Measurements from ENCODE around the gene GLB1L.

Gene GLB1L

GRCh38 chr2:219252900-219253752 is 7.9 kb upstream of the GLB1L start, which contains the start of gene TUBA4B:
TUBA4B (plus strand) TSS chr2:219253243; CDS start chr2:219253408, 165 bp downstream.
- DNase-seq (ENCODE audit: low read depth) = no peak

DNA sequence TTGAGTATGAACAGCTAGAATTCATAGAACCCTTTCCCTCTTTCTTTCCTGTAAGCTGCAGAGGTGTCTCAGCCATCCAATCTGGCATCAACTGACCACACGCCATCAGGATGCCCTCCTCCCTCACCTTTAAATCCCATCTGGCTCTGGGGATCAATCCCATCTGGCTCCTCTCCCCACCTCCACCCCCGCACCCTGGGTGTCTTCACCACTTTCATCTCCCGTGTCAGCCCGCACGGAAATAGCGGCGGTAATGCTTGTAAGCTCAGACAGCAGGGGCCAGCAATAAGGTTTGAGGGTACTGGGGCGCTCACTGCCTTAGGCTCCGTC is 7.3 kb upstream of the GLB1L start:
- DNase-seq (ENCODE audit: low read depth) = no peak

DNA sequence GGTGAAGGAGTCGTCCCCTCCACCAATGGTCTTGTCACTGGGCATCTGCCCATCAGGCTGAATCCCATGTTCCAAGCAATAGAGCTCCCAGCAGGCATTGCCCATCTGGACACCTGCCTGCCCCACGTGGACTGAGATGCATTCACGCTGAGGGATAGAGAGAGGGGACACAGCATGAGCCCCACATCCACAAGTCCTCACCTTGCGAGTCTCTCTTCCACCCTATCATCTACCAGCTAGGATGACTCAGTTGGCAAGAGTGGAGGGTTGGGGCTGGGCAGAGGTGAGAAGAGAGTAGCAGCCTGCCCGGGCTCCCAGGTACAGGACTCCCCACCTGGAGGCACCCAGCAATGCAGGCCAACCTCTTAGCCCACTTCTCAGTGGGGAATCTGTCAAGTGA is 6.8 kb upstream of the GLB1L start:
- DNase-seq (ENCODE audit: low read depth) = no peak

GRCh38 chr2:219251656-219252055 is 6.4 kb upstream of the GLB1L start:
- no peak for DNase-seq (ENCODE audit: low read depth)

DNA sequence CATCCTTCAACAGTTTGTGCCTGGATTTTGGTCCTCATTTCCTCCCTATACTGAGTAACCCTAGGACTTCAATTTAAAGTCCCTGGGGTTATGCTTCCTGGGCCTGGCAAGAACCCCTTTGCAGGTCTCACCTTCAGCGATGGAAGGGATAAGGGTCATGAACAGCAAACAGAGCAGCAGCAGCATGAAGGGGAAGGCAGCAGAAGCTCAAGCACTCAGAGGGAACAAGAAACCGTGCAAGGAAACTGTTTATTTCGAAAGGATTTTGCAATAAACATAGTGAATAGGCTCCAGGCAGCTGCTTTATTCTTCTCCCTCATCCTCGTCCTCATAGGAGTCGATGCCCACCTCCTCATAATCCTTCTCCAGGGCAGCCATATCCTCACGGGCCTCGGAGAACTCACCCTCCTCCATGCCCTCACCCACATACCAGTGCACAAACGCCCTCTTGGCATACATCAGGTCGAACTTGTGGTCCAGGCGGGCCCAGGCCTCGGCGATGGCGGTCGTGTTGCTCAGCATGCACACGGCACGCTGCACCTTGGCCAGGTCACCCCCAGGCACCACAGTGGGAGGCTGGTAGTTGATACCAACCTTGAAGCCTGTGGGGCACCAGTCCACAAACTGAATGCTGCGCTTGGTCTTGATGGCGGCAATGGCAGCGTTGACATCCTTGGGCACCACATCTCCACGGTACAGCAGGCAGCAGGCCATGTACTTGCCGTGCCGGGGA is 5.0 kb upstream of the GLB1L start:
- no peak for DNase-seq (ENCODE audit: low read depth)

DNA sequence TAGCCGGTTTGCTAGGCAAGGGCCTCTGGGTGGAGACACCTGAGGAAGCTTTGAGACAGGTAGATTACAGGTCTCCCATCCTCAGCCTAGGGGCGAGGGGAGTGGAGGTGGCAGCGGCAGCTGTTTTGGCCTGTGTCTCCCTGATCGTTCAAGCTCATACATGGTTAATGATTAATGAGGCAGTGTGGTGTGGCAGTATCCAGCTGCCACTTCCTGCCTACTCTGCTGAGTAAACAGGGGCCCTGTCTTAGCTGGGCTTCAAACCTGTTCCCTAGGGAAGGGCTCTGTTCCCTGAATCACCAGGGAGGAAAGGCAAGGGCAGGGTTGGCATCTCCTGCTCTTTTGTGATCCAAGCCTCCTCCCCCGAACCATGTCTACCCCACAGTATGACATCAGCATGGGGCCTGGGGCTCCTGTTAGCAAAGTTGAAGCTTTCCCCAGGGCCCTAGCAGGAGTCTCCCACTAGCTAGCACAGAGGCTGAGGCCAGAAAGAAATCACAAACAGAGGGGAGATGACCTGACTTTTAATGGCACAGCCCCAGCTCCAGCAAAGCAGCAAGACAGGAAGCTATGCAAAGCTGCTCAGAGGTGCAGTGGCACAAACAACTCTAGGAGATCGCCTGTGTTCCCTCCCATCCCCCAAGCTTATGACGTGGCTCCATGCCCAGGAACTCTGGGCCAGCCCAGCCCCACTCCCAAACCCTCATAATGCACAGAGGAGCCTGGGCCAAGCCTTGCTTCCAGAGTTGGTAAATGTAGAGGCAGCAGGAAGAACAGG is 4.1 kb upstream of the GLB1L start:
- peak; percentile 82 for DNase-seq (ENCODE audit: low read depth)

DNA sequence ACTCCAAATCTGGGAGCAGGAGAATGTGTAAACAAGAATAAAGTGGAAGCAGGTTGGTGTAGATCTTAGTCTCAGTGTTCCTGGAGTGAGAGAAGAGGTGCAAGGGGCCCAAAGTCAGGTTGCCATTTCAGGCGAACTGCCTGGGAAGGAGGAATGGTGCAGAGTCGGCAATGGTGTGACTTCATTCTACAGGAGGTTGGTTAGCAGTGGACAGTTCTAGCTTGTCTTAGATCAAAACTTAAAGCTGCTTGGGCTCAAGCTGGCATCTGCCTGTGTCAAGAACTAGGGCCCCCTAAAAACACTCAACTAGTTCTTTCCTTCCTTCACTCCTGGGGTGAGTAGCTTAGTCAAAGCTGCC is 3.6 kb upstream of the GLB1L start:
- DNase-seq (ENCODE audit: low read depth) = no peak

DNA sequence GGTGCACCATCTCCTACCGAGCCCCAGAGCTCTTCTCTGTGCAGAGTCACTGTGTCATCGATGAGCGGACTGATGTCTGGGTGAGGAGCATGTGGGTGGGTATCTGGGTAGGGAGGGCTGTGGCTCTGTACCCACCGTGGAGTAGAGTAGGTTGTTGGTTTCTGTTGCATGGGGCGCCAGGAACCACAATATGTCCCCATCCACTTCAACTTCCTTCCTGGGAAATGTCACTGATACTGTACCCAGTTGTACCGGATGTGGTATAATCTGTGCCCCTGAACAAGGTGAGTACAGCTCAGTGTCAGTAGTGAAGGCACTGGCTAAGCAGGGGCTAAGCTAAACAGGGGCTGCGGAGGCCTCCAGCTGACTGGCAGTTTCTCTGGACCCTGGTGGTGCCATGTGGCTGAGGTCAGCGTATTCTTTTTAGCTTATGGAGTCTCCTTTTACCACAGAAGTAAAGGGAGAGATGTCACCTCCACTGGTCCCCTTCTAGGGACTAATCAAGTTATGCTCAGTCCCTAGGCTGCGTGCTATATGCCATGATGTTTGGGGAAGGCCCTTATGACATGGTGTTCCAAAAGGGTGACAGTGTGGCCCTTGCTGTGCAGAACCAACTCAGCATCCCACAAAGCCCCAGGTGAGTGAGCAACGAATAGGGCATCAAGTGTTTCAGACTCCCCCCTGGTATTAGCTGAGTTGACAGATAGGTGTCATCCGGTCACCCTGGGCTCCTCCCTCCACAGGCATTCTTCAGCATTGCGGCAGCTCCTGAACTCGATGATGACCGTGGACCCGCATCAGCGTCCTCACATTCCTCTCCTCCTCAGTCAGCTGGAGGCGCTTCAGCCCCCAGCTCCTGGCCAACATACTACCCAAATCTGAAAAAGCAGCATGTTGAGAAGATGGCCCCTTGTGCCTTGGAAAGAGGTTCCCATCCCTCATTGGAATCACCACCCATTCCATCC is 2.7 kb upstream of the GLB1L start:
- DNase-seq (ENCODE audit: low read depth) = no peak

- DNase-seq (ENCODE audit: low read depth) = no peak
These were observed 1.3 kb upstream of the GLB1L start for GRCh38 chr2:219246559-219246958.

- no peak for DNase-seq (ENCODE audit: low read depth)
These were observed 621 bp upstream of the GLB1L start for GRCh38 chr2:219245899-219246230.

- no peak for DNase-seq (ENCODE audit: low read depth)
These were observed 476 bp downstream of the GLB1L start for GRCh38 chr2:219244789-219245147.

DNA sequence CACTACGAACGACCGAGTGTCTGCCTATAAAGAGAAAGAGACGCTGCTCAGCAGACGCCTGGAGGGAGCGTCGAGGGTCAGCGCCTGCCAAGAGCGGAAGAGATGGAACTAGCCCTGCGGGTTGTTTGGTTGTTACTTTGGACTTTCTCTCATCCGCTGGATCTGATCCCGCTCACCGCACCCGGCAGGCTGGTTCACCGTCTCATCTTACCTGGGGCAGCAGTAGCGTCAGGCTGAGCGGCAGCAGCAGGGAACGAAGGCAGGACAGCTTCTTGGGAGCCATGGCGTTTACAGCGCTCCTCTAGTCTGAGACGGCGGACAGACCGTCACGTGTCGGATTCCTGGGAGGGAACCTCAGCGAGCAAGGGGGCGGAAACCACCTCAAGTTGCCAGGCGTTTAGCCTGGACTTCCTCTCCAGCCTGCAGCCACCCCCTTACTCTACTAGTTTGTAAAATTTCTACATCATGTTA is 1.9 kb downstream of the GLB1L start:
- DNase-seq (ENCODE audit: low read depth) = no peak

DNA sequence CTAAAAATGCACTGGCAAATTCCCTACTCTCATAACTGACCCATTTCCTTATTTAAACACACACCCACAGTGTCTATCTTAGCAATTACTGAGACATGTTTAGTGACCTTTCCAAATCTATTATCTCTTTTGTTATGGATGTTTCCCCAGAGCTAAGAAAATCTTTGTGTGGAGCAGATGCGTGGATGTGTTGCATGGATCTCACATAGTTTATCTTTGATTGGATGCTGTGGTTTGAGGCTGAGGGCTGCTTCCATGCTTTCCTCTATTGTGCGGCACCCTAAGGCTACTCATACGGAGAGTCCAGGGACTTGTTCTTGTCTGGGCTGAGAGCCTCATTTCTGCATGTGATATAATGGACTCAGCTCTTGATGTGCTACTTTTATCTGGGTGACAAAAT is 10.9 kb downstream of the GLB1L start:
- DNase-seq (ENCODE audit: low read depth) = no peak

DNA sequence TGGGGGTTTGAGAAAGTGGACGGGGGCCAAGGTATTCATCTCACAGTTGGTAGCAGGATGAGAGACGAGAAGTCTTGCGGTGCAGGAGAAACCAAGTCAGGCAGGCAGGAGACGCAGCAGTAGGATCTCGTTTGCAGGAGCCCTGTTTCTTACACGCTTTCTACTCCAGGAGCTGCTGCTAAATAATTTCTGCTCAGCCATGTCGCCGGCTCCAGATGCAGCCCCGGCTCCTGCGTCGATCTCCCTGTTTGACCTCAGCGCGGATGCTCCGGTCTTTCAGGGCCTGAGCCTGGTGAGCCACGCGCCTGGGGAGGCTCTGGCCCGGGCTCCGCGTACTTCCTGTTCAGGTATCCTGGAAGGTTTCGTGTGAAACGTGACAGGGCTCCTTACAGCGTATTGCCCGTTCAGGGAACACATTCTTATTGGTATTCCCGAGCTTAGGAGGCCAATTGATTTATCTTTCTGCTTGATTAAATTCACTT is 15.1 kb downstream of the GLB1L start:
- no peak for DNase-seq (ENCODE audit: low read depth)

DNA sequence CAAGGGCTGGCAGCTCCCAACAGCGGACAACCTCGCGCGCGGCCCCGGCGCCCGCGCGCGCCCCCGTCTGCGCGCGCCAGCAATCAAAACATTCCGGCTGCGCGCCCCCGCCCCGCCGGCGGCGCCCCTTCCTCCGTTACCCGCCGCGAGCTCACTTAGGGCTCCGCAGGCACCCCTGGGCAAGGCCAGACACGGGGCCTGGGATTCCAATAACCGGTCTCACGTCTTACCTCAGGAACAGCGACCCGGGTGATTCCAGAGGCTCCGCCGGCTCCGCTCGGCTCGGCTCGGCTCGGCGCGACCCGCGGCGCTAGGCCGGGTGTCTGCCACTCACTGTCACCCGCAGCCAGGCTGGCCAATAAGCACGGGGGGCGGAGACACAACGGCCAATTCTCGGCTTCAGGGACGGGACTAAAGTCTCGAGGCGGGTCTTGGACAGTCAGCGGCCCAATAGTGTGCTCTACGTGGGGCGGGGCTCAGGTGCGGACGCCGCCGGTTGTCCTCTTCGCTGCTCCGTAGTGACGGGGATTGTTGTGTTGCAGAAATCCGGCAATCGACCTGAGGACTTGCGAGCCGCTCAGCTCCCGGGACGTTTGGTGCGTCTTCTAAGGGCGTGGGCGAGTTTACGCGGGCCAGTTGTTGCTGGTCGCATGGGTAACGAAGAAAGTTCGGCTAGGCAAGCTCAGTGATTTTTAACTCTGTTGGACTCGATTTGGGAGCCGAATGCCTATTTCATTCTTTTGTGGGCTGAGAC is 15.8 kb downstream of the GLB1L start, which contains the start of the genes ANKZF1 and ATG9A:
Gene ANKZF1, plus strand, starts transcription at position 502 of the 754 bp plus-strand sequence. CDS start 452 bp downstream, outside the sequence.
Gene ATG9A, minus strand, starts transcription at position 332 of the 754 bp plus-strand sequence. CDS start 1,612 bp downstream, outside the sequence.
- DNase-seq (ENCODE audit: low read depth) = peak; percentile 98

DNA sequence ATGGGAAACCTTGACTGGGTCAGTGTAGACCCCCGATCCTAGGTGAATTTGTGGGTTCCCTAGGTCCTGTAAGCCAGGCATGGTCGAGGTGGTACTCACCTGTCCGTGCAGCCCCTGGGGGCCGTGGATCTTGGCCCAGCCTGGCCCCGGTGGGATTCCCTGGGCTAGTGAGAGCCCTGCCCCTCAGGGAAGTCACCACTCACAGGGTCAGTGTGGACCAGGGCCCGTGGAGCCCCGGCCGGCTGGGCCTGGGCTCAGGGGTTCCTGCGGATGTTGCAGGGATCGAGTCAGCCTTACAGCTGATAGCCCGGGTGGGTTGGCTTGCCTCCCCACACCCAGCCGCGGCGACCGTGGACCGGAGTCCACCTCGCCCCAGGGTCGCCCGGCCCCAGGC is 16.3 kb downstream of the GLB1L start:
- no peak for DNase-seq (ENCODE audit: low read depth)

- no peak for DNase-seq (ENCODE audit: low read depth)
These were observed 17.0 kb downstream of the GLB1L start for GRCh38 chr2:219228041-219228910.

DNA sequence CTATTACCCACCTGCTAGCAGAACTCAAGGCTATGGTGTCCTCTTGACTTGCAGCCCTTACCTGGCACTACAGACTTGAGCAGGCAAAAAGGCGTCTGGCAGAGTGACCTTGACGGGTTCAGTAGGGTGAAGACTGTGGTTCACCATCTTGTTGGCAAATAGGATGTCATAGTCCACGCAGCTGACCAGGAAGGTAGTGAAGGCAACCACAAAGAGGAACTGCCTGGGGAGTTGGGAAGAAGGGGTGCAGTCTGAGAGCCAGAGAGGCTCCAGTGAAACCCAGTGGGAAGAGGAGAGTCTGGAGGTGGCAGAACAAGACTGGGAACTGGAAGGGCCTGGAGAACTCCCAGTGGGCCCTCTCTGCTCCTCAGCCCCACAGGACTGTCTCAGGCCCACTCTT is 19.9 kb downstream of the GLB1L start:
- no peak for DNase-seq (ENCODE audit: low read depth)

- no peak for DNase-seq (ENCODE audit: low read depth)
These were observed 21.2 kb downstream of the GLB1L start for GRCh38 chr2:219223831-219224610.
